GM04503 (cell line): ENCODE data around the gene CCDC15.
"Not testable (repeated sequence)": the region's sequence is repeated elsewhere in the genome, so short reads cannot be mapped to it uniquely, and the experiment has no call there.

Source experiments
- DNase-seq: peaks from one replicate; pipeline ENCODE4 v3.0.0-alpha.2; 2012; ENCODE audit warnings: low read depth

The CCDC15 gene

GRCh38 chr11:124988063-124988462, 34.1 kb downstream of the CCDC15 start:
- no peak for DNase-seq

- DNase-seq: no peak
Observed at GRCh38 chr11:125001079-125001778, 47.2 kb downstream of the CCDC15 start.

GRCh38 chr11:125001849-125002248, 47.8 kb downstream of the CCDC15 start:
- DNase-seq: no peak

DNA sequence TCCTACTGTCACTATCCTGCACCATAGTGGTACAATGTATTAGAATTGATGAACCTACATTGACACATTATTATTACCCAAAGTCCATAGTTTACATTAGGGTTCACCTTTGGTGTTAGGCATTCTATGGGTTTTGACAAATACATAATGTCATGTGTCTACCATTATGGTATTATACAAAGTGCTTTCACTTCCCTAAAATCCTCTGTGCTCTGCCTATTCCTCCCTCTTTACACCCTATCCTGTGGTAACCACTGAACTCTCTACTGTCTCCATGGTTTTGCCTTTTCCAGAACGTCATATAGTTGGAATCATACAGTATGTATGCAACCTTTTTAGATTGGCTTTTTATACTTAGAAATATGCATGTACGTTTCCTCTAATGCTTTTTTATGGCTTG, 51.5 kb downstream of the CCDC15 start:
- no peak for DNase-seq

DNA sequence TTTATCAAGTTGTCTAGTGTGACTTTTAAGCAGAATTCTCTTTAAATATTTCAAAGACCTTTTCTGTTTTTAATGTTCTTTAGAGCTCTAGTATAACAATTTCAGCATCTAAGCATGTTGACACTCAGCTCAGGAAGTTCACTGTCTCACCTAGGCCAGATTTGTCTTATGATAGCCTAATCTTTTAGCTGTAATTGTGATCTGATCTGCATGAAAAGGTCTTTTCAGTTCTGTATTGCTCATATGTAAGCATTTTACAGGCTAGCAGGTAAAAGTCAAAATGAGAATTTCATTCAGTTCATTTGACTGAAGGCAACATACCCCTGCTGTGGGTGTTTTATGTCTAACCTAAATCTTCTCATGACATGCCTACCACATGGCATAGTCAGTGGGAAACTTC, 62.4 kb downstream of the CCDC15 start:
- no peak for DNase-seq

DNA sequence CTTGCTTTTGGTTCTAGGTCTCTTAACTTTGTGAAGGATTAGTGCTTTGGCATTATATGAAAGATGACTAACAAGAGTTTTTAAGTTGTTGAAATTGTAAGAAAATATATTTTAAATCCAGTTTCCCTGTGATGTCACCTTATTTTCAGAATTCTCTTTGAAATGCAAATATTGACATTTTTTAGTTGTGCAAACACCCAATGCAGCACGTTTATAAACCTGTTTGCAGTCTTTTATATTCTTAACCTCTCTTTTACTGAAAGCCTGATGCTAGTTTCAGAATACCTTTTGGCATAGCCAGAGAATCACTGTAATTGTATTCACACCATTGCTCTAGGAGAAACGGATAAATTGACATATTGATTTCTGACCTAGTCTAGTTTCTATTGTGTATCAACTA, 66.3 kb downstream of the CCDC15 start:
- DNase-seq: no peak

DNA sequence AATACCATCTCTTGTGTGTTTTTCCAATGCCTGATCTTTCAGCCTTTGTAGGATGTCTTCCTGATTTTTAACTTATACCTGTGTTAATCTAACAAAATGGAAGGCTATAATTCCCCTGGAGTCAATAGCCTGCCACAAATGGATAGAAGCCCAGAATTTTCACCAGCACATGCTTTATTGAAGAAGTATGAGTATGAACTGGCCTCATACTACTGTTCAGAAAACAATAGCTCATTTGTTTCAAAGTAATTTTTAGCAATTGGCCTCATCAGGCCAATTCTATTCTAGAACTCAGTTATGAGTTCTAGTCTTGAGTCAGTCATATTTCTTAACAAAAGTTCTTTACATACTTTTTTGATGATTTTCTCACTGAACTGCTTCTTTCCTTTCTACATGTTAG, 68.5 kb downstream of the CCDC15 start:
- no peak for DNase-seq

- DNase-seq: no peak
Observed at GRCh38 chr11:125025968-125026367, 72.0 kb downstream of the CCDC15 start.

DNA sequence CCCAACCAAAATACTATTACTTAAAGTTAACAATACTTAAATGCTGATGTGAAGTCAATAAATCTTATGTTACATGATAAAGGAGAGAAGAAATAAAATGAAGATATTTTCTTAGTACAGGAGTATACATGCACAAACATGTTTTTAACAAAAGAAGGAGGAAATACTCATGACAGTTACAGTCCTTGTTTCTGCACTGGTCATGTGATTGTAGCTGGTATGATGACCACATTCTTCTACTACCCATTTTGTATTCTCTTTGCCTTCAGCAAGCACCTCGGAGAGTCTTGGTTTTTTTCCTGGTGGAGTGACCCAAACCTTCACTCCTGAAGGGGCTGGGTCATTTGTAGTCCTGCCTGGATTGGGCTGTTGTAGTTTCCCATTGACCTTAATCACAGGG, 75.4 kb downstream of the CCDC15 start:
- not testable (repeated sequence) for DNase-seq

- DNase-seq: peak; percentile 61
Observed at GRCh38 chr11:125036933-125037332, 82.9 kb downstream of the CCDC15 start.

- no peak for DNase-seq
Observed at GRCh38 chr11:125049164-125049792, 95.3 kb downstream of the CCDC15 start.

- DNase-seq: no peak
Observed at GRCh38 chr11:125052047-125052446, 98.0 kb downstream of the CCDC15 start.

DNA sequence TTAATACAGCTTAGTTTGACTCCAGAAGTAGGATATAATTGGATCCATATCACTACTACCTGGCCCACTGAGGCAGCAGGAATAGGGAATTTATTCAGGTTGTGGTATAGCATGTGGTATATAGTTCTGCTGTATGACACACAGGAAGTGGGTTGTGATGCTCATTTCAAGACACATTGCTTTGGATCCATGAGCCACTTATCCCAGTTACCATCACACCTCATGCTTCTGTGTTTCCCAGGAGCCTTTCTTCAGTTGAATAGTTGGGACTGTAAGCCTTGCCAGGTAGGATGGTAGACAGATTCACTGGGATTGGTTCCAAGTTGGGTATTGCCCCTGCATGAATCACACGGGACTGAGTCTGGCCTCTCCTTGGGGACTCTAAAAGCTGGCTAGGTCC, 99.2 kb downstream of the CCDC15 start:
- no peak for DNase-seq

DNA sequence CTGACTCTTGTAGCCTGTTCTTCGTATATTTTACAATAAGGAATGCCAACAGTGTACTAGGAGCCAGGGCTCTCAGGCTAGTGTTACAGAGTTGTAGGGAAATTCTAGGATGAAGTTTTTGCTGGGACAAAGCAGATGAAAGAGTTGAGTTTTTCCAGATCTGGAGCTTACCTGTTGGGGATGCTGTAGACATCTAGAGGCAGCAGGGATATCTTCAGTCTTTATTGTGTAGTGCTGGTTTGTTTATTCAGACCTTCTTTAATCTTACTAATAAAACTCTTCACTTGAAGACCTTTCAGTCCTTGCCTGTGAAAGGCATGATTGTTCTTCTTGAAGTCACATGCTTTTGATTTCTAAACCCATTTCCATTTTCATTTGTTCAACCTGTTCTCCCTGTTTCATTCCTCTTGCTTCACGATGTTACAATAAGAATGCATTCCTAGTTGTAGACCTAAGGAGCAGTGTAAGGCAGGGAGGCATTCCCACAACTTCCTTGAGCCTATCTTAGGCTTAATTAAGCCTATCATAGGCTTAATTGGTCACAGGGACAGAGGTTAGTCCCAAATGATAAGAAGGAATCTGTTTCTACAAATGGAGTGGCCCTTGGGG, 101.2 kb downstream of the CCDC15 start:
- DNase-seq: no peak

DNA sequence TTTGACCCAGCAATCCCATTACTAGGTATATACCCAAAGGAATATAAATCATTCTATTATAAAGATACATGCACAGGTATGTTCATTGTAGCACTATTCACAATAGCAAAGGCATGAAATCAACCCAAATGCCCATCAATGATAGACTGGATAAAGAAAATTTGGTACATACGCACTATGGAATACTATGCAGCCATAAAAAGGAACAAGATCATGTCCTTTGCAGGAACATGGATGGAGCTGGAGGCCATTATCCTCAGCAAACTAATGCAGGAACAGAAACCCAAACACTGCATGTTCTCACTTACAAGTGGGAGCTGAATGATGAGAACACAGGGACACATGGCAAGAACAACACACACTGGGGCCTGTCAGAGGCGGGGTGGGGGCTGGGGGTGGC, 102.1 kb downstream of the CCDC15 start:
- not testable (repeated sequence) for DNase-seq

GRCh38 chr11:125056931-125057692, 103.1 kb downstream of the CCDC15 start:
- DNase-seq: no peak

DNA sequence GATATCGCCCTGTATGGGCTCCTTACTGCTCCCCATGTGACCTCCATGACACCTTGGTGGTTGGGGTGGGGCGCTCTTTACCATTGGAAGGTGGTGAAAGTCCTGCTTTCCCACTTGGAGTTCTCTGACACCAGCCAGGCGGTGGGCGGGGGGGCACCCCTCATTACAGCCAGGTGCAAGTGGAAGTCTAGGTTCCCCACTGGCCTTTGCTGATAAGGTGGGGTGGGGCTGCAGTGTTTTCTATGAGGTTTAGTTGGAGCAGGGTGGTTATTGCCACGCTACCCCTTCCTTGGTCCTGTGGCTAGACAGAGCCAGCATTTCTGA, 103.7 kb downstream of the CCDC15 start:
- DNase-seq: no peak

DNA sequence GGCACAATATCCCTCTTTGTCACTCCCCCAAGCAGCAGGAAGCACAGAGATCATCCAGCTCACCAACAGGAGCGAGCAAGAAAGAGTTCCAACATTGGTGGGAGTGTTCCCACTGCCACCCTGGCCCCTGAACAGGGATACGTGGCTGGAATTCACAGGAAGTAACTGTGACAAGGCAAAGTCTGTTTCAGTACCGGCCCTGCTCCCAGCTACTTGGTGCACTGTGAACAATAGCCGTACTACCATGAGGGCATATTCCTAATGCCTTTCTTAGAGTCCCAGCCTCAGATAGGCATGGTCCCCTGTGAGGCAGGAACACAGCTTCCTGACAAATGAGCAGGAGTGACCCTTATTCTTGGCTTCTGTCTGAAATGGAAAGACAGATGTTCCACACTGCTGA, 107.3 kb downstream of the CCDC15 start:
- DNase-seq: no peak

GRCh38 chr11:125062218-125062930, 108.4 kb downstream of the CCDC15 start:
- no peak for DNase-seq

GRCh38 chr11:125062931-125063428, 109.0 kb downstream of the CCDC15 start, which contains the start of gene SLC37A2:
SLC37A2 (plus strand) TSS chr11:125063305; CDS start chr11:125063368, 63 bp downstream.
- no peak for DNase-seq

DNA sequence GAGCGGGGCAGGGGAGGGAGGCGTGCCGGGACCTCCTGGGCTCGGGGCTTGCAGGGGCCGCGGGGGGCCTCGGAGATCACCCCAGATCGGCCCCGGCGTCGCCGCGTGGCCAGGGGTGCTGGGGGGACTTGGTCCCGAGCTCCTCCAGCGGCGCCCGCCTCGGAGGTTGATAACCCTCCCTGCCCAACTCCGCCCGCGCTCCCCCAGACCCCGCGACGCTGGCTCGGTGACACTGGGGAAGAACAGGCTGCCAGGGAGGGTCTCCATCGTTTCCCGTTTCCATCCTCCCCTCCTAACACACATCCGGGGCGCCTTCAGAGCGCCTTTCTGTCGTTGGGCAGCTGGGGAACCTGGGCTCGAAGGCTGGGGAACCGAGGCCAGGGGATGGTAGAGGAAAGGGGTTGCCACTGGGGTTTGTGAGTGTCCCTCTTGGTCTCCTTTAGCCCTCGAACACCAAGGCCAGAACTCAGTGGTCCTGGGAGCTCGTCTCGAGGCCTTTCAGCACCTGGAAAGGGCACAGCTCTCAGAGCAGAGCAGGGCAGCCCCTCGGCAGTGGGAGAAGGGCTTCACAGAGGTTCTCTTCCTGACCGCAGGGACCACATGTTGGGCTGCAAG, 109.5 kb downstream of the CCDC15 start:
- no peak for DNase-seq

DNA sequence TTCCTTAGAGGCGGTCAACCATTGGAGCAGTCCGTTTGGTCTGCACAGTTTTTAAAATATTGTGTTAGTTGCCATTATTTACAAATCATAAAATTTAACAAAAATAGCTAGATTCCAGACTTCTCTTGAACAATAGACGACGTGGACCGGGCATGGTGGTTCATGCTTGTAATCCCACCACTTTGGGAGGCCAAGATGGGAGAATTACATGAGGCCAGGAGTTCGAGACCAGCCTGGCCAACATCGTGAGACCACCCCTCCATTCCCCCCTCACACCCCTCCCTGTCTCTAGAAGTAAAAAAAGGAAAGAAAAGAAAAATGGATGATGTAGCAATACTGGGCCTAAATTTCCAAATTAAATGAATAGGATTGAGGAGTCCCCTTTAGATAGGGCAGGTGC, 110.1 kb downstream of the CCDC15 start:
- no peak for DNase-seq
